CD4-positive, alpha-beta T cell treated with Interleukin-2 at 100 ng/mL for 4 hours (primary cell): Measurements from ENCODE around the gene RAB24.
"Not testable (repeated sequence)": the region's sequence is repeated elsewhere in the genome, so short reads cannot be mapped to it uniquely, and the experiment has no call there.

ENCODE experiments used
- DNase-seq: peaks from one replicate; pipeline ENCODE4 v3.0.0-alpha.2; 2020; ENCODE audit warnings: low spot score

The RAB24 gene

DNA sequence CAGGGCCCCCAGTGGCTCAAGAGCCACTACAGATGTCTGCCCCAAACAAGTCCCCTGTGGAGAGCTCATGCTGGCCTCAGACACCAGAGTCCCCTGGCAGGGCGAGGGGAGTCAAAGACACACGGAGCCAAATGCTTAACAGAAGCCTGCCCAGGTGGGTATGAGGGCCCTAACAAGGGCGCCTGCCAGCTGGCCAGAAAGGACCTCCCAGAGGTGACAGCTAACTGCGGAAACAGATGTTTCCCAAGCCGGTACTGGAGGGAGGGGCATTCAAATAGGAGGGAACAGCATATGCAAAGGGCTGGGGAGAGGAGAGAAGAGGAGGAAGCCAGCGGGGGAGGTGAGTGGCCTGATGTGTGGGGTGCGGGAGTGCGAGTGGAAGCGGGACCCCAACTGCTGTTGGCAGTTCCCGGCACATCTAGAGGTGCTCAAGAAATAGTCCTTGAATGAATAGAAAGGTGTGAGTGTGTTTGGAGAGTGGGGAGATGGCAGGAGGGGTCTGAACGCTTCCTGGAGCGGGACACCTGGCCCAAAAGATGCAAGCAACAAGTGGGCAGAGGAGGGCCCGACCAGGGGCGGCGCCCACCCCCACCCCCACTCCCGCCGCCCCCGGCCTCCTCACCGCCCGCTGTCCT is 7.4 kb upstream of the RAB24 start:
- DNase-seq = peak; percentile 26

- DNase-seq = no peak
Observed at GRCh38 chr5:177310332-177310731, 6.8 kb upstream of the RAB24 start.

GRCh38 chr5:177309351-177310191 is 6.1 kb upstream of the RAB24 start:
- DNase-seq = peak; percentile 78

GRCh38 chr5:177308740-177309139 is 5.2 kb upstream of the RAB24 start:
- DNase-seq = no peak

GRCh38 chr5:177307544-177308363 is 4.2 kb upstream of the RAB24 start:
- no peak for DNase-seq

DNA sequence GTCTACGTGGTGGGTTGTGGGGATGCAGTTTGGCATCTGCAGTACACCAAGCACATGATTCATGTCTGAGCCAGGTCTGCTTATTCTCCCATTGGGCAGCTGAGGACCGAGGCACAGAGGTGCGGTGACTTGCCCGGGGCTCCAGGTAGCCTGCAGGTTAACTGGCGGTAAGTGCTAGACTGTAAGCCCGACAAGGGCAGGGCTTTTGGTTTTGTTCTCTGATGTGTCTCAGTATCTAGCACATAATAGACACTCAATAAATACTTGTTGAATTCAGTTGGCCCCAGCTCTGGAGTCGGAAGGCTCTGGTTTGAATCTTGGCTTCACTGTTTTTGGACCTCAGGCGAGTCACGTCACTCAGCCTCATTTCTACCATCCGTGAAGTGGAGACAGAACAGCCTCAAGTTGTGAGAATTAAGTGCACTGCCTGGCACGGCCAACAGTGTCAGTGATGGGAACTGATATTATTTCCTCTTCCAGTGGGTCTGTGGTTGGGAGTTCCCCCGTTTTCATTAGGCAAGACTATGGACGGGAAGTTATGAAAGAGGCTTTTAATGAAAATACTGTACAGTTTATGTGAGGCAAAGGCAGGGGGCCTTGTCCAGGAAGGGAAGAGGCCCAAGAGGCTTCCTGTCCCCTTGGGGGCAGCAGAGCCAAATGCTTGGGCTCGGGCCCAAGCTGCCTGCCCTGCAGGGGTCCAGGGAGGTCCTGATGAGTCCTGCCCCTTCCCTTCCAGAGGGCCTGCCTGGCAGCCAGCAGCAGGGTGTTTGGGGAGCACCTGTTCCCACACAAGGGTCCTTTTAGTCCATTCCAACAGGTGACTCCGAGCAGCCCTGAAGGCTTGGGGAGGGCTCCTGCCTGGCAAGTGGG is 3.4 kb upstream of the RAB24 start:
- peak; percentile 34 for DNase-seq

GRCh38 chr5:177306103-177306640 is 2.7 kb upstream of the RAB24 start:
- DNase-seq = not testable (repeated sequence)

DNA sequence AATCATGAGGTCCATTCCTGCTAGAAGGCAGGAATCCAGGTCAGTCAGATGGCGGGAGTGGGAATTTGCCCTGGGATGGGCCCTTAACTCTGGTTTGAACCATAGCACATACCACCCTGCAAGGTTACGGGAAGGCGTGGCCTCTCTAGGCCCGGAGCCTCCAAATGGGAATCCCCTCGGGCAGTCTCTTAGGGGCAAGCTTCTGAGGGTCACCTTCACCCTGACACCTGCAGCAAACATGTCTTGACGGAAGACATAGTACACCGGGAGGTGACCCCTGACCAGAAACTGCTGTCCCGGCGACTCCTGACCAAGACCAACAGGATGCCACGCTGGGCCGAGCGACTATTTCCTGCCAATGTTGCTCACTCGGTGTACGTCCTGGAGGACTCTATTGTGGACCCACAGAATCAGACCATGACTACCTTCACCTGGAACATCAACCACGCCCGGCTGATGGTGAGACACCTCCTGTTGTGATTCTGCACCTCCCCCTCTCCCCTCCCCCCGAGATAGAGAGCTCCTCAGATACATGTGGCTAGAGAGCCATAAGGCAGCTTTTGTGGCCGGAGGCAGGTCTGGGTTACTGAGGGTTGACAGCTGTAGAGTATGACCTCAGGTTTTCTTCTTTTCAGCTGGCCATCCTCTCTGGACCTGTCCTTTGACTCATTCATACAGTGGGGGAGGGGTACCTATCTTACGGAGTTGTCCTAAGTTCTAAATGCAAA is 1.0 kb upstream of the RAB24 start:
- peak; percentile 32 for DNase-seq

DNA sequence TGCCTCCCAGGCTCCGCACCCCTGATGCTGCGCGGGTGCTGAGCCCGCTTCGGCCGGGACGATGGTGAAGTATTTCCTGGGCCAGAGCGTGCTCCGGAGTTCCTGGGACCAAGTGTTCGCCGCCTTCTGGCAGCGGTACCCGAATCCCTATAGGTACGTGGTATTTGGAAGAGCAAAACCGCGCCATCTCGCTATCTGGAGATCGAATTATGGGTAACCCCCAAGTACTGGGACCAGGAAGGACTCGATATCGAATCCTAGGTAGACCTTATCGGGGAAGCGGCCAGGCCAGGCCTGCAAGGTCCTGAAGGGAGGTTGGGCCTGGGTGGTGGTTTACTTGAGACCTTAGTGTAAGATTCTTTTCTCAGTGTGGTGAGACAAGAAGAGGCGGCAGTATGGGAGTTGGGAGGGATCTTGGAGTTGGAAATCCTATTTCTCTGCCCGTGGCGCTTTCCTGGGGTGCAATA is 439 bp upstream of the RAB24 start:
- DNase-seq = peak; percentile 10

- no peak for DNase-seq
Observed at GRCh38 chr5:177302354-177303110, 987 bp downstream of the RAB24 start.

DNA sequence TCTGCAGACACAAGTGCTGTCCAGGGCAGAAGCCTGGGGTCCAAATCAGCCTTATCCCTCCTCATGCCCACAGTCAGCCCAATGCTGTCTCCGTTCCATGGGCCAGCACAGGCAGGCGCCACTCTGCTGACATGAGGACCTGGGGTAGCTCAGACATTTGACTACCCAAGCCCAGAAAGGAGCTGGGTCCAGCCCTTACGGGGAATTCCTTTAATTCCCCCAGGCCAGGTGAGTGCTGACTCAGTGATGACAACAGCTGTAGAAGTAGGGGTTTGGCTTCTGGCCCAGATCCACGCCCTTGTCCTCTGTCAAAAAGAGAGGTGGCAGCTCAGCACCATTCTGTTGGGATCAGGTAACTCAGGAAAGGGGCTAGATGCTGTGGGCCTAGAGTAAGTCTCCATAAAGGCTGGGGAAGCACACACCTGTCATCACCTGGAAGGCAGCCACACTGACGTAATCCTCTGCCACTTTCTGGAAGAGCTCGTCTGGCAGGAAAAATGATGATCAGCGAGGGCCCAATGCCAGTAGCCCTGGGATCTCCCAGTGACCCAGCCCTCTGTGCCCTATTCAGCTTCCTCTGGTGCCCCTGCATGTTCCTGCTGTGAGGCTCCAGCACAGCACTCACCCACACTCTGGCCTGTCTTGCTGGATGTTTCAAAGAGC is 1.9 kb downstream of the RAB24 start:
- DNase-seq = peak; percentile 44

GRCh38 chr5:177300951-177301350 is 2.6 kb downstream of the RAB24 start:
- DNase-seq = no peak

DNA sequence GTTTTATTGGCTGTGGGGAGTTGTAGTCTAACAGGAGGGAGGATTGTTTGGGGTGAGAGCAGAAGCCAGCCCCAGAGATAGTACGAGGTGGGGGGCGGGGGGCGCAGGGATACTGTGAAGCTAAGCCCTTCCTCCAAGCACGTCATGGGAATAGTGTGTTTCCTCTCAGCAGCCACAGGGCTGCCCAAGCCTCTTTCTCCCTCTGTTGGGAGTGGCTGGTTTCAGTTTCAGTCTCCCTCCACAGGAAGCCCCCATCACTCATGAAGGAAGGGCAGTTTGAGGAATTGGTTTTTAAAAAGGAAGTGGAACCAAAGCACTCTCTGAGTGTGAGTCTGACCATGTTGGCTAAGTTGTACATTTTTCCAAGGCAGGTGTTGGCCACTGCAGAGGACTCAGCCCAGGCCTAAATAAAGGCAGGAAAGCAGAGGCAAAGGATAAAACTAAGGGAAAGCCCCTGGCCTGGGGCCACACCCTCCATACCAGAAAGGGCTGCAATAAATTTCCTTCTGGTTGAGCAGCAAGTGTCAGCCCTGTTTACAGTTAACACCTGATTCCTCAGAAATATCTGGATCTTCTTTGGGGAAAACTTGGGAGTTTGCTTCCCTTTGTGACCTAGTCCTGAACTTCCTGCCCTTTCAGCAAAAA is 3.2 kb downstream of the RAB24 start:
- peak; percentile 65 for DNase-seq

GRCh38 chr5:177299697-177300096 is 3.8 kb downstream of the RAB24 start:
- DNase-seq = no peak

DNA sequence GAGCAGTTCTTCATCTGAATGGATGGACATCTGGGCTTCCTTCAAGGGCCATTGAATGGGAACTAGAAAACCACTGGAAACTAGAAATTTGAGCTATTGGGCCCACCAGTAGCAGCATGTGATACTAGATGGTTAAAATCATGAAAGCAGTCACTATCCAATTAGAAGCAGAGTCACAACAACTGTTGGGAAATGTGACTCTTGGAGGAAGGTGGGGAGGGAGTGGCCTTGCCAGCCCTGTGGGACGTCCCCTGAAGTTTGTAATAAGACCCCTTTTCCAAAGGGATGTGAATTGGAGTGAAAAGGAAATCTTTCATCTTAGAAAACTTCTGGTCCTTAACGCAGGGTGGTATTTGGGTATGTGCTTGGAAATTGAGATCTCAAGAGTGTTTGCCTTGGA is 5.6 kb downstream of the RAB24 start:
- DNase-seq = no peak

- DNase-seq = peak; percentile 10
Observed at GRCh38 chr5:177296581-177296980, 6.9 kb downstream of the RAB24 start.

DNA sequence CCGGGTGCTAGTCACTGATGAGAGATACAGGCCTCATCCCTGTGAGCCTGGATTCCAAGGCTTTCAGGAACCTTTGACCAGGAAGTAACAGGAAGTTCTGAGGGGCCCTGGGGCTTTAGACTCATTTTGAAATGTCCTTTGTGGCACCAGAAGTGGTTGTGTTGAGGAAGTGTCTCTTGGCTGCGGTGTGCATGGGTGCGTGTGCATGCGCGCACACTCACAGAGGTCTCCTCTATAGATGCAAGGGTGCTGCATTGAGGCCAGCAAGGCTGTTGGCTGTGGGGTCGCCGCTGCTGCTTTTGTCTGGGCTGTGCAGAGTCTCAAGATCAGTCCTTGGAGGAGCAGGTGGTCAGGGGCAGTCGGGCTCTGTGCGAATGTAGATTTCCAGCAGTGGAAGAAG is 7.6 kb downstream of the RAB24 start:
- no peak for DNase-seq

DNA sequence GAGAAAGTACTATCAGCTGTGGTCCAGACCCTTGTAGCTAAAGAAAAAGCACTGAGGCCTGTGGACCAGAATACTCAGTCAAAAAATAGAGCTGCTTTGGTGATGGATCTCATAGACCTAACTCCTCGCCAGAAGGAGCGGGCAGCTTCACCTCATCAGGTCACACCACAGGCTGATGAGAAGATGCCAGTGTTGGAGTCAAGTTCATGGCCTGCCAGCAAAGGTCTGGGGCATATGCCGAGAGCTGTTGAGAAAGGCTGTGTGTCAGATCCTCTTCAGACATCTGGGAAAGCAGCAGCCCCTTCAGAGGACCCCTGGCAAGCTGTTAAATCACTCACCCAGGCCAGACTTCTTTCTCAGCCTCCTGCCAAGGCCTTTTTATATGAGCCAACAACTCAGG is 8.9 kb downstream of the RAB24 start:
- no peak for DNase-seq
